Measurements from ENCODE around the gene NRIP1.
"Not testable (repeated sequence)": the region's sequence is repeated elsewhere in the genome, so short reads cannot be mapped to it uniquely, and the experiment has no call there.

The NRIP1 gene

GRCh38 chr21:14981246-14981645, 83.6 kb downstream of the NRIP1 start:
- DNase-seq (ENCODE audit: low spot score) (no peak), FAIRE-seq (no peak)

GRCh38 chr21:14979264-14979663, 85.5 kb downstream of the NRIP1 start:
- DNase-seq (ENCODE audit: low spot score) (no peak), FAIRE-seq (no peak)

GRCh38 chr21:14977814-14978213, 87.0 kb downstream of the NRIP1 start:
- FAIRE-seq (no peak), DNase-seq (ENCODE audit: low spot score) (no peak)

- DNase-seq (ENCODE audit: low spot score), result no peak
- no peak for FAIRE-seq
Observed at GRCh38 chr21:14975136-14975919, 89.5 kb downstream of the NRIP1 start.

GRCh38 chr21:14972678-14973077, 92.1 kb downstream of the NRIP1 start:
- FAIRE-seq (no peak), DNase-seq (ENCODE audit: low spot score) (no peak)

- FAIRE-seq (no peak), DNase-seq (ENCODE audit: low spot score) (no peak)
Observed at GRCh38 chr21:14968821-14969220, 96.0 kb downstream of the NRIP1 start.

GRCh38 chr21:14968029-14968428, 96.8 kb downstream of the NRIP1 start:
- DNase-seq (ENCODE audit: low spot score) (no peak), FAIRE-seq (no peak)

GRCh38 chr21:14964621-14965020, 100.2 kb downstream of the NRIP1 start:
- FAIRE-seq (no peak), DNase-seq (ENCODE audit: low spot score) (no peak)

- DNase-seq (ENCODE audit: low spot score) (no peak), FAIRE-seq (no peak)
Observed at GRCh38 chr21:14962217-14962616, 102.6 kb downstream of the NRIP1 start.

- FAIRE-seq, result no peak
- DNase-seq (ENCODE audit: low spot score), result no peak
Observed at GRCh38 chr21:14961502-14961901, 103.3 kb downstream of the NRIP1 start.

- no peak for FAIRE-seq
- DNase-seq (ENCODE audit: low spot score), result no peak
Observed at GRCh38 chr21:14959343-14959742, 105.5 kb downstream of the NRIP1 start.

- DNase-seq (ENCODE audit: low spot score) (no peak), FAIRE-seq (no peak)
Observed at GRCh38 chr21:14957836-14958235, 107.0 kb downstream of the NRIP1 start.

GRCh38 chr21:14956807-14957206, 108.0 kb downstream of the NRIP1 start:
- no peak for DNase-seq (ENCODE audit: low spot score)
- no peak for FAIRE-seq

GRCh38 chr21:14955936-14956520, 108.8 kb downstream of the NRIP1 start:
- FAIRE-seq, result no peak

GRCh38 chr21:14952916-14953315, 111.9 kb downstream of the NRIP1 start:
- no peak for FAIRE-seq
- no peak for DNase-seq (ENCODE audit: low spot score)

More at GRCh38 chr21:14955936-14956520, 108.8 kb downstream of the NRIP1 start:
- no peak for DNase-seq (ENCODE audit: low spot score)

GRCh38 chr21:14949603-14950002, 115.2 kb downstream of the NRIP1 start:
- DNase-seq (ENCODE audit: low spot score) (no peak), FAIRE-seq (no peak)

GRCh38 chr21:14947613-14948160, 117.1 kb downstream of the NRIP1 start:
- FAIRE-seq, result no peak

GRCh38 chr21:14945176-14945575, 119.6 kb downstream of the NRIP1 start:
- FAIRE-seq, result no peak

More at GRCh38 chr21:14947613-14948160, 117.1 kb downstream of the NRIP1 start:
- DNase-seq (ENCODE audit: low spot score), result no peak

GRCh38 chr21:14943616-14944015, 121.2 kb downstream of the NRIP1 start:
- DNase-seq (ENCODE audit: low spot score), result no peak
- no peak for FAIRE-seq

More at GRCh38 chr21:14945176-14945575, 119.6 kb downstream of the NRIP1 start:
- no peak for DNase-seq (ENCODE audit: low spot score)

GRCh38 chr21:14942801-14943490, 121.9 kb downstream of the NRIP1 start:
- FAIRE-seq, result no peak

GRCh38 chr21:14927324-14927723, 137.5 kb downstream of the NRIP1 start:
- not testable (repeated sequence) for FAIRE-seq; DNase-seq (ENCODE audit: low spot score)

More at GRCh38 chr21:14942801-14943490, 121.9 kb downstream of the NRIP1 start:
- no peak for DNase-seq (ENCODE audit: low spot score)

GRCh38 chr21:14926186-14926585, 138.6 kb downstream of the NRIP1 start:
- FAIRE-seq (no peak), DNase-seq (ENCODE audit: low spot score) (no peak)

All from urothelium cell line (cell line).